Heart left ventricle (tissue), 16 donors: ENCODE data around the gene OTP. TPM values are rescaled to one million over a fixed set of nuclear protein-coding genes. Genes with fewer than 3 reads are reported as not detected.

Experiments used
- ATAC-seq, 4 donors: fragments of 200-7000 bp; cut with Tn5 transposase; one replicate each; pipeline ENCODE4 v1.9.1; 2020 to 2022; ENCODE audit warnings: moderate library complexity in 4 of 4, mild to moderate bottlenecking in 3 of 4, moderate number of reproducible peaks in 1 of 4
- DNase-seq, 5 donors: peaks; one replicate each; pipeline ENCODE4 v3.0.0-alpha.2; 2020
- H3K27ac ChIP-seq, 12 donors: fragments of 200-600 bp; sonication (generic) in 4 of 12; one replicate each; pipeline versions ENCODE4 v1.5.0 to v1.8.0; 2016 to 2022; ENCODE audit warnings: mild to moderate bottlenecking in 2 of 12
- H3K27me3 ChIP-seq, 9 donors: fragments of 200-600 bp; sonication (generic) in 2 of 9; one replicate each; pipeline versions ENCODE4 v1.5.1 to v1.8.0; 2016 to 2022; ENCODE audit warnings: mild to moderate bottlenecking in 3 of 9
- H3K36me3 ChIP-seq, 9 donors: fragments of 200-600 bp; sonication (generic) in 2 of 9; one replicate each; pipeline versions ENCODE4 v1.5.0 to v1.8.0; 2018 to 2022; ENCODE audit warnings: mild to moderate bottlenecking in 2 of 9
- H3K4me1 ChIP-seq, 12 donors: fragments of 200-600 bp; sonication (generic) in 4 of 12; one replicate each; pipeline versions ENCODE4 v1.5.0 to v1.8.0; 2016 to 2022; ENCODE audit warnings: mild to moderate bottlenecking in 3 of 12
- H3K4me3 ChIP-seq, 12 donors: fragments of 200-600 bp; sonication (generic) in 4 of 12; one replicate each; pipeline versions ENCODE4 v1.5.0 to v1.8.0; 2017 to 2022; ENCODE audit warnings: mild to moderate bottlenecking in 9 of 12, moderate library complexity in 4 of 12
- H3K9me3 ChIP-seq, 12 donors: fragments of 200-600 bp; sonication (generic) in 4 of 12; one replicate each; pipeline versions ENCODE4 v1.5.0 to v1.8.0; 2016 to 2022; ENCODE audit warnings: mild to moderate bottlenecking in 1 of 12
- POLR2A ChIP-seq, 2 donors: fragments of 450-650 bp; IDR thresholded peaks; one replicate each; pipeline ENCODE4 v1.6.1; 2017; ENCODE audit warnings: antibody characterized with exemption in 2 of 2, mild to moderate bottlenecking in 2 of 2, moderate library complexity in 2 of 2
- WGBS, 4 donors: extraction: QIAGEN DNeasy Blood & Tissue Kit in 2 of 4; methylation state at CpG; one replicate each; pipeline versions ENCODE4 v1.1.5 to v1.1.7; 2013 to 2018; 5-methylcytosine and 5-hydroxymethylcytosine counted together
- intact Hi-C, 10 donors: fragments of 100-400 bp; cut with DNase I; formaldehyde crosslinking; loops; one replicate each; pipeline versions ENCODE4 v1.11.1 to v1.14.2; 2022
- polyA plus RNA-seq, 2 donors: library from polyadenylated mRNA; stranded (reverse); fragments of 200-250 nt; gene quantifications; one replicate each; pipeline ENCODE4 v1.2.3, GENCODE V29; 2013
- total RNA-seq, 9 donors: library from RNA; depleted of rRNA in 2 of 9; stranded (reverse); fragments of >200 nt in 2 of 9; fragmentation: NEBNext Ultra II Directional in 3 of 9; extraction: Animal tissue kit (Norgen Biotek cat#: 25700) in 3 of 9; gene quantifications; one replicate each; pipeline versions ENCODE4 v1.1.0 to v1.2.4, GENCODE V29; 2016 to 2023
- TF ChIP-seq, protein P1 (sequence below), 12 donors: fragments of 200-600 bp; sonication (generic) in 4 of 12; IDR thresholded peaks; one replicate each; pipeline versions ENCODE4 v1.5.0 to v1.8.0; 2018 to 2022; ENCODE audit warnings: antibody characterized with exemption in 12 of 12, mild to moderate bottlenecking in 5 of 12
- donor health status: ischemic (EF 13 %, LVEDD 7.1; RV severe dilation, severe dysfunction).
- donor health status: healthy with polysubstance abuse.
- donor health status: DM: no; HTN: yes; CAD: no.
- donor health status: DM: no; HTN: no; CAD: no.
- donor health status: ischemic (EF 25% LVEDD 6.9; RV normal size, moderate dysfunction).
- donor health status: ischemic (EF 25% LVEDD 5.7; RV mildly dilated, moderate dysfunction).
- donor health status: healthy.
- donor health status: DM: yes; HTN: yes; CAD: no.
- donor health status: ischemic (EF 35%, LVEDD 5.7; RV mildly dilated, moderate dysfunction).
- donor health status: nonischemic (EF 11% LVEDD 7.7; RV severe dilation, severe dysfunction).
- donor health status: DM: yes; HTN: yes; CAD: no.
- donor health status: PGD.
- donor health status: ischemic (EF 29% LVEDD 5.4; RV normal size, mild dysfunction).
- donor health status: nonischemic (EF 23%, LVEDD 6.1; RV moderate dilation, normal function).

The OTP gene
- total and polyA plus RNA-seq, 11 donors = 0.06 TPM; not detected in 10

DNA sequence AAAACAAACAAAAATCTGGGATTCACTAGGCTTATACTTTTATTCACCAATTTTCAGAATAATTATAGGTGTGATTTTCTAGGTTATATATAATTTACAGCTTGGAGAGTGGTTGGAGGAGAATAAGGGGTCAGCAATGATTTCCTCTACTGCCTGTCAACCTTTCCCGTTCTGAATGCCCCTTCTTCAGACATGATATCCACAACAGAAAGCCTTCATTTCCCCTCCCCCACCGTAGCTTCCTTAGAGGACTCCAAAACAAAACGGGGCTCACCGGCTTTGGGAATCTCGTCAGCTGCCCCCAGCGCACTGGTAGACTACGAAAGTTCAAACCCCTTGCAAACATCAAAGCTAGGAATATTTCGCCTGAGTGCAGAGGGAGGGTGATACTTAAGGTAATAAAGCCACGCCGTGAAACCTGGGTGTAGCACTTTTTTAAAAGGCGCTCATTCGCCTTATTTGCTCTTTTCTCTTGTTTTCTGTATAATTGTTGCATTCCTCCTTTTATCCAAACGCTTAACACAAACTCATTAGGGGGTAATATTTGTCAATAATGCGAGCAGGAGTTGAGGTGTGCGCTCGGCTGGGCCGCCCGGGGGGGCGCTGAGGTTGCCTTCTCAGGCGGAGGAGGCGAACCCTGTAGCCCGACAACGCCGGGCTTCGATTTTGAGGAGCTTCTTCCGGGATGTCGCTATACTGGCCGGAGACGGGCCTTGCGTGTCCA, 2.4 kb downstream of the OTP start:
- WGBS, 4 donors = 6 to 9% (median 7%) methylated on average over 30 of the region's 30 CpGs
- no peak overlapping the region for H3K27ac ChIP-seq
- intact Hi-C loops = loop anchor here in 1 of 10 donors (5.0 kb wide), 1 partner anchor 631 kb away; no protein-coding TSS in a partner anchor

DNA sequence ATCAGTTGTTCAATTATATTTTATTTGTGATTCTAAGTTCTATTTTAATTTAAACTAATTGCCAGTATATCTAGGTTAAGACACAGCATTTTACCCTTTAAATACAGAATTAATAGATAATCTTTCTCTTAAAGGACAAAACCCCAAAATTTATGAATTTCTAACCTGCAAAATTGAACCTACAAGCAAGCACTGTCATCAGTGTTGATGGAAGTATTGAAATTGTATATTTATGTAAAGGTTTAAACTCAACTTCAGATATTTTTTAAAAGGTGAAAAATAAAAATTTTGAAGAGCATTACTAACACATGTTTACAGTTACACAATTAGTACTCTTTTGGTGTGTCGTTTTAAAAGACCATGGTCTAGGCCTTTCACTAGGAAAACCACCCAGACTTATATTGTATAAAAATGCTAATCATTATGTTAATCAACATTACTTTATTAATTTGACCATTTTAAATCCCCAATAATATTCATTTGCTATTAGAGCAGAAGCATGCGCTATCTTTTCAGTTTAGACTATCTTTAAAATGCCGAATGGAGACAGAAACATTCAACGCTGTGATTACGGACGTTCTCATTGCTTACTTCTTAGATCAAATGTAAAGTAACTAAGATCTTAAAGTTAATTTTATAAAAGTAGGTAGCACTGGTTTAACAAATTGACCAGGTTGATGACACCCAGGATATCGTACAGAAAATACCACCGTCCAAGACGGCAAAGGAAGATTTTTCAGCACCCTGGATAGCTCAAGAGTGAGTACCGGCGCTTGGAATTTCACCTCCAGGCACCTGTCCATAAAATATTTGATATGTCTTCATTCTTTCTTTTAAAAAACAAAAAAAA, 3.2 kb downstream of the OTP start:
- ATAC-seq = no peak
- H3K27ac ChIP-seq = no peak overlapping the region
- no peaks in the 10 kb centered on the region for H3K9me3 ChIP-seq
- 14 to 20% (median 17%) methylated on average over 11 of the region's 11 CpGs for WGBS, 4 donors
- H3K27me3 ChIP-seq = peaks cover 80 to 100% (median 100%) of the 10 kb centered on the region in 9 donors
- TF ChIP-seq POLR2A (IDR thresholded peaks at IDR 0.05) = no peak
- TF ChIP-seq, protein P1, sequence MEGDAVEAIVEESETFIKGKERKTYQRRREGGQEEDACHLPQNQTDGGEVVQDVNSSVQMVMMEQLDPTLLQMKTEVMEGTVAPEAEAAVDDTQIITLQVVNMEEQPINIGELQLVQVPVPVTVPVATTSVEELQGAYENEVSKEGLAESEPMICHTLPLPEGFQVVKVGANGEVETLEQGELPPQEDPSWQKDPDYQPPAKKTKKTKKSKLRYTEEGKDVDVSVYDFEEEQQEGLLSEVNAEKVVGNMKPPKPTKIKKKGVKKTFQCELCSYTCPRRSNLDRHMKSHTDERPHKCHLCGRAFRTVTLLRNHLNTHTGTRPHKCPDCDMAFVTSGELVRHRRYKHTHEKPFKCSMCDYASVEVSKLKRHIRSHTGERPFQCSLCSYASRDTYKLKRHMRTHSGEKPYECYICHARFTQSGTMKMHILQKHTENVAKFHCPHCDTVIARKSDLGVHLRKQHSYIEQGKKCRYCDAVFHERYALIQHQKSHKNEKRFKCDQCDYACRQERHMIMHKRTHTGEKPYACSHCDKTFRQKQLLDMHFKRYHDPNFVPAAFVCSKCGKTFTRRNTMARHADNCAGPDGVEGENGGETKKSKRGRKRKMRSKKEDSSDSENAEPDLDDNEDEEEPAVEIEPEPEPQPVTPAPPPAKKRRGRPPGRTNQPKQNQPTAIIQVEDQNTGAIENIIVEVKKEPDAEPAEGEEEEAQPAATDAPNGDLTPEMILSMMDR (IDR thresholded peaks at IDR 0.05) = no peak
- intact Hi-C loops = loop anchor here in 1 of 10 donors (5.0 kb wide), 1 partner anchor 632 kb away; no protein-coding TSS in a partner anchor
- H3K4me3 ChIP-seq = no peak overlapping the region
- no peaks in the 10 kb centered on the region for H3K36me3 ChIP-seq
- peaks cover 0 to 42% (median 17%) of the 10 kb centered on the region in 12 donors for H3K4me1 ChIP-seq
- no peak for DNase-seq

More for the DNA sequence above, 2.4 kb downstream of the OTP start:
- Histone ChIP-seq H3K4me1 (peaks cover 0 to 42% (median 10%) of the 10 kb centered on the region in 12 donors), H3K27me3 (peaks cover 80 to 100% (median 100%) of the 10 kb centered on the region in 9 donors), H3K4me3 (no peak overlapping the region), H3K36me3 (no peaks in the 10 kb centered on the region), H3K9me3 (no peaks in the 10 kb centered on the region)
- TF ChIP-seq POLR2A (IDR thresholded peaks at IDR 0.05) = no peak
- TF ChIP-seq, protein P1 (IDR thresholded peaks at IDR 0.05) = no peak
- ATAC-seq (no peak), DNase-seq (no peak)

DNA sequence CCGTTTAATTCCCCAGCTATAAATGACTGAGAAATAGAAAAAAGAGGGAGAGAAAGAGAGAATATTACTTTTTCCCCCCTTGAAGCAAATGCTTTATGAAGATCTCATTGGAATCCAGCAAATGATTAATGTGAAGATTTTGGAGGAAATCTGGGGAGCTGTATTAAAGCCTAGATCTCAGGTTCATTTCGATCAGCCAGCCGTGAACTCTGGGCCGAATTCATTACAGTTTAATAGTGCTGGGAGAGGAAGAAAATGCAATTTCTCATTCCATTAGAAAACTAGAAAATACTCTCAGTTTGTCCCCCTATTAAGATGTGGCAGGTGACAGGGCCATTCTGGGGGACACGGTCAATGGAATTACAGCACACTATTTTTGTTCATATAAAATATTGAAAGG, 4.8 kb downstream of the OTP start:
- H3K36me3 ChIP-seq = no peaks in the 10 kb centered on the region

More for the DNA sequence above, 4.8 kb downstream of the OTP start:
- TF ChIP-seq POLR2A (IDR thresholded peaks at IDR 0.05) = no peak
- TF ChIP-seq, protein P1 (IDR thresholded peaks at IDR 0.05) = no peak
- intact Hi-C loops = loop anchor here in 1 of 10 donors (5.0 kb wide), 1 partner anchor 374 kb away; no protein-coding TSS in a partner anchor
- ATAC-seq = no peak
- H3K4me3 ChIP-seq = no peak overlapping the region
- 11 to 19% (median 17%) methylated on average over 5 of the region's 5 CpGs for WGBS, 4 donors
- H3K27ac ChIP-seq = no peak overlapping the region
- peaks cover 0 to 46% (median 19%) of the 10 kb centered on the region in 12 donors for H3K4me1 ChIP-seq
- H3K9me3 ChIP-seq = no peaks in the 10 kb centered on the region
- DNase-seq = no peak
- peaks cover 79 to 100% (median 98%) of the 10 kb centered on the region in 9 donors for H3K27me3 ChIP-seq
